Measurements from ENCODE around the gene DCAF10.
"Not testable (repeated sequence)": the region's sequence is repeated elsewhere in the genome, so short reads cannot be mapped to it uniquely, and the experiment has no call there.

DCAF10 gene

DNA sequence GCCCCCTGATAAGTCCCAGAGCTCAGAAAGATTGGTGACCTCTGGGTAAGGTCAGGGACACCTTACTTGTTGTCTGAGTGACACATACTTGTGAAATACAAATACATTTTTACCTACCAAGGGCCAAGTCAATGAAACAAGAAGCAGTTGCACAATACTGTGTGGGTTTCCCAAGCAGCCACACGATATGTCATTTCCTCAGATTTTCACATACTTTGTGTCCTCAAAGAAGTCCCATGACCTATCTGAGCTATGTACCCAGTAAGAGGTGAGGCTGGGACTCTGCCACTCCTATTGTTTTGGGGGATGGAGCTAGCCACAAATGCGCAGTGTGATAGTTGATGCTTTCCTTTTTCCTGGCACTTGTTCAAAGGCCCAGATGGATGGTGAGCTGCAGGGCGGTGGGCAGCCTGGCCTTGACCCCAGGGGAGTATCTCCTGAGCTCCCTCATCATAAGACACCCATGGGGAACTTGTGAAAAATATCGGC, 108.1 kb downstream of the DCAF10 start:
- no peak for DNase-seq (ENCODE audit: low read depth)

DNA sequence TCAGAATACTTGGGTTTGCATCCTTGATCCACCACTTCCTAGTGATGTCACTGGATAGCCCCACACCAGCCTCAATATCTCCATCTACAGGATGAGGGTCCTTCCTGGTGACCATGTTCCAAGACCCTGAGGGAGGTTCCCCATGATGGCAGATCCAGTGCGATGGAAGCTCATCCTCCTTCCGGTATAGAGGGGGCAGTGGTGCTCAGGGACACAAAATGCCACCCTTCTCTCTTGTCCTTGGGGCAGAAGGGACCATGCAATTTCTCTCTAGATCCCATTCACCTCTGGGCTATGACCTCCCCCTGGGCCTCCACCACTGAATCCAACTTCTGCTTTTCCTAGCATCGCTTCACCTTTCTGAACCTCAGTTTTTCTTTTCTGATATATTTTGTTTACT, 108.7 kb downstream of the DCAF10 start:
- no peak for DNase-seq (ENCODE audit: low read depth)

DNA sequence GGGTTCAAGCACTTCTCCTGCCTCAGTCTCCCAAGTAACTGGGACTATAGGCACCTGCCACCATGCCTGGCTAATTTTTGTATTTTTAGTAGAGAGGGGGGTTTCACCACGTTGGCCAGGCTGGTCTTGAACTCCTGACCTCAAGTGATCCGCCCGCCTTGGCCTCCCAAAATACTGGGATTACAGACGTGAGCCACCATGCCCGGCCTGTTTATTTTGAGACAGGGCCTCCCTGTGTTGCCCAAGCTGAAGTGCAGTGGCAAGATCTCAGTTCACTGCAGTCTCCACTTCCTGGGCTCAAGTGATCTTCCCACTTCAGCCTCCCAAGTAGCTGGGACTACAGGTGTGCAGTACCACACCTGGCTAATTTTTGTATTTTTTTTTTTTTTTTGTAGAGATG, 109.2 kb downstream of the DCAF10 start:
- DNase-seq (ENCODE audit: low read depth), result not testable (repeated sequence)

DNA sequence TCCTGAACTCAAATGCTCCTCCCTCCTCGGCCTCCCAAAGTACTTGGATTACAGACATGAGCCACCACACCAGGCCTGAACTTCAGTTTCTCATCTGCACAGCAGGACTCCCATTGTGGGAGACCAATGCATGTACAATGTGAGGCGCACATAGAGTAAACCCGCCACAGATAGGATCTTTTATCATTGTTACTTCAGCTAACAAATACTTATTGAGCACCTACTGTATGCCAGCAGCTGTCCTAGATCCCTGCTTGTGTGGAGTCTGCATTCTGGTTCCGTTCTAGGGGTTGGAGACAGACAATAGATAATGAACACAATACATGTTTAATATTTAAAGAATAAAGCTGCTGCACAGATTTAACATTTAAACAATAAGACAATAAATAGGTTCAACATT, 109.7 kb downstream of the DCAF10 start:
- no peak for DNase-seq (ENCODE audit: low read depth)

DNA sequence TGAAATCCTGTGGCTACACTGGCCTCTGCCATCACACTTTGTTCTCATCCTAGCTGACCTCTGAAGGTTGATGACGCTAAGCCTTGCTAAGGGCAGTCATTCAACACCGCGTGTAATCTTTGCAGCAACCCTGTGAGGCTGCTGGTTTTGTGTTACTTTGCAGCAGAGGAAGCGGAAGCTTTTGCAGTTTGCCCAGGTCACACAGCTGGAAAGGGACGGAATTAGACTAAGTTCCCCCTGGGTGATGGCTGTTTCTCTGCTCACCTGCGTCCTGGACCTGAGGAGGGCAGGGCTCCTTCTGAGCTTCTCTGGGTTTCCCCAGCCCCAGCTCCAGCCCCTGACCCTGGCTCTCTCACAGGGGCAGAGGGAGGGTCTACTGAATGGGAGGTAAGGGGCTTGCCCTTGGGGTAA, 110.7 kb downstream of the DCAF10 start:
- no peak for DNase-seq (ENCODE audit: low read depth)

DNA sequence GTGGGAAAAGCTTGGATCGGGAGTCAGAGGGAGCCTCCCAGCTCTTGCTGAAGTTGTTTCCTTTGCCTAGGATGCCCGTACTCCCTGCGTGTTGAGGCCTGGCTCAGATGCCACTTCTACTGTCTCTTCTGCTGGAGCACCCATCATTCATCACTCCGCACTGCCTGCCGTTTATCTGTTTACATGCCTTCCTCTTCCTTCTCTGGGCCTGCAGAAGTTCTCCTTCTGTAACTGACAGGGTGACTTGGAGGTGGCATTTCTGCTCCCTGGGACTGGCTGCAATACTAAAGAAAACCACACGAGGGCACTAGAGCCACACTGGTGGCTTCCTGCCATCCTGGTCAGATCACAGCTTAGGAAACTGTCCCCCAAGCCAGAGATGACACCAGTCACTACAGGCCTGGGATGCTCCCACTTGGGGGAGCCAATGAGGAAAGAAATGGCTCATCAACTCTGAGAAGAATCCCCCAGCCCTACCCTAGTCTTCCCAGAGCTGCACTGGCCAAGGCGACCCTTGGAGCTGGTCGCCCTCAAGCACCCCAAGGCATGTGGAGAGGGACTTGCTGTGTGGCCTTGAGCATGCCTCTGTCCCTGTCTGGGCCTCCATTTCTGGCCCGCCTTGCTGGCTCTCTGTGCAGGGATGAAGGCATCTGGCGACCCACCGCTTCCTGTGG, 113.0 kb downstream of the DCAF10 start:
- DNase-seq (ENCODE audit: low read depth), result peak; percentile 30

DNA sequence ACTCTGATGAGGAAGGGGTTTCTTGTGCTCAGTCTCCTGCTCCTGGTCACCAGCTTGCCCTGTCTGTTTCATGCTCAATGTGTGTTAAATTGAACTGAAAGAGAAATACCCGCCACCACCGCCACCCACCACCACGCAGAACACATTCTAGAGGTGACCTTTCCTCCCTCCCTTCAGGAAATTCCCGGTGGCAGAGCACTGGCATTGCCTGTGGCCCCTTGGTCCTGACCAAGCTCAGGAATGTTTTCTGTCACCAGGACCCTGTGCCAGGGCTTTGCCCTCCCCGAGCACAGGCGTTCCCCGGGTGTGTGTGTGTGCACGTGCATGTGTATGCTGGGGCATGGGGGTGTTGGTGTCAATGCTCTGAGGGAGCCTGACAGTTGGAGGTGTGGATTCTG, 113.6 kb downstream of the DCAF10 start:
- DNase-seq (ENCODE audit: low read depth), result no peak

DNA sequence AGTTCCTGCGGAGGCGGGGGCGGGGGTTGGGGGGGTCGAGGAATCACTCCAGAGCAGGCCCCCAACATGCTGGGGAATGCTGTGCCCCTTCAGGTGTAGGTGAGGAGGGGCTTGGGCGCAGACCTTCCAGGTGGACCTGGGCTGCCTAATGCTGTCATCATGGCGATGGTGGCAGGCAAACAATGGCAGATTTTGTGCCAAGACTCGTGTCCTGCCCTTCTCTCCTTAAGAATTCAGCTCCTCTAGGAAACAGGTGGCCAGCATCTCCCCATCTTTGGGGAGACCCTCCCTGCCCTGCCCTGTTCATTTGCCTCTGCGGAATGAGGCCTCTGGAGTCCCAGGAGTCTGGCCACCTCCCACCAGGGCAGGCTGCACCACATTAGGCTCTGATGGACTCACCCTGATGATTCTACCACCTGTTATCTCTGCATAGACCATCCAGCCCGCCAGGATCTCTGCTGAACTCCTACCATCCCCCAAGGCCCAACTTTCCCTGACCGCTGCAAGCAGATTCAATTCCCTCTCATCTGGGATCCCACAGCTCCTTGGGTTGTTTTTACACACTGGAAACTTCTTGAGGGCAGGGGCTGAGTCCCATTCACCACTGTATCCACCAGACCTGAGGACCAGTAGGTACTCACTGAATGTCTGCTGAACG, 114.2 kb downstream of the DCAF10 start:
- DNase-seq (ENCODE audit: low read depth), result no peak

DNA sequence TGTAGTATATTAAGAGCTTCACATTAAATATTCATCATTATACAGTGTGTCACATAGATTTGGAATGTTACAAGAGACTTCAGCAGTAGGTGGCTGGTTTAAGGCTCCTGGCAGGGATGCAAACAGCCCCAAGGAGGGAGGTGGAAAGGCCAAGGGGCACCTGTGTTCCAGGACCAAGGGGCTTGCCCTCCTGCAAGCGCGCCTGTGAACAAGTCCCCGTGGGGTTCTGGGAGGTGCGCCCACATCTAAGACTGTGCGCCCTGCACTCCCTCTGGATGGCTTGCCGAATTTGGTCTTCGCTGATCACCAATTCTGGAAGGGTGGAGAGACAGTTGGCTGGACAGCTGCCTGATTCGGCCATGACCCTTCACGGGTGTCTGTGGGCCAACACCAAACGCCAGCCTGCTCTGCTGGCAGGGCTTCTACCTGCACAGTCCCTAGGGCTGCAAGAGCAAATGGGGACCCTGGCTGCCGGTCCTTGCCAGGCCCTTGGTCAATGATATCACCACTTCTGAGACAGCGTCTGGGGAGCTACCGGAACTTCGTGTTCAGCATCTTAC, 115.4 kb downstream of the DCAF10 start:
- no peak for DNase-seq (ENCODE audit: low read depth)

DNA sequence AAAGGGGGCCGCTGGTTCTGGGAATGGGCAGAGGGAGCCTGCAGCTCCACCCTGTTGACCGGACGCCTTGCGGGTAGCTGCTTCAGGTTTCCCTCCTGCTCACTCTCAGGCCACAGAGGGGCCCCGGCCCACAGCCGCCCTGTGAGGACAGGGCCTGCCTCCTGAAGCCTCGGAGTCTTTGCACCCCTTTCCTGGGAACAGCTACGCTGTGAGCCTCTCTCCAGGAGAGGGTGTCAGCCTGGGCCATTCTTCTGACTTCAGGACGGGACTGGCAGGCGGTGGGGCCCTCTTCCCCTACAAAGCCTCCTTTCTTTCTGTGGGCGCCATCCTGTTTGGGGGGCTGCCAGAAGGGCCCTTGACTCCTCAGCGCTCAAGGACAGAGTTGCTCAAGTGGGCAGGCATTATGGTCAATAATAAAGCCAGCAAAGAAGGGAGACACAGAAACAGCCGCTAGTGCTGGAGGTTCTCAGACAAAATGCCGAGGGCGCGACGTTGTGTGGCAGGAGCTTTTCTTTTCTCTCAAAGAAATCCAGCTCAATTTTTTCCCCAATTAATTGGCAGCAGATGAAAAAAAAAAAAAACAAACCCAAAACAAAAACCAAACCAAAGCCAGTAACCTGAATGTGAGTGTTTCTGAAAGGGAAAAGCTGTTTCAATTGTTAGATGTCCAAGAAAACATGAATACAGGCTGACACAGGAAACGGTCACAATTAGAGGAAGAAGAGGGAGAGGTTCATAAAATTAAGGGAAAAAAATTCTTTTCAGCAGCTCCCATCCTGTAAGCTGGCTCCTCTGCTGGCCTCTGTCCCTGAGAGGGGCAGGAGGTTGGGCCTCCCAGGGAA, 116.1 kb downstream of the DCAF10 start:
- DNase-seq (ENCODE audit: low read depth), result no peak

All from T-helper 22 cell (primary cell).